ENCODE results near the gene GGCX. TPM values are rescaled to one million over a fixed set of nuclear protein-coding genes. Genes with fewer than 3 reads are reported as not detected.

The GGCX gene
- polyA plus RNA-seq, 3 donors: 24.0 to 34.4 (median 32.0) TPM

GRCh38 chr2:85529809-85530208, 31.5 kb downstream of the GGCX start:
- Mint-ChIP-seq H3K4me1 (peaks cover 21% of the 10 kb centered on the region), H3K9me3 (peaks cover 0 to 2% (median 0%) of the 10 kb centered on the region in 7 donors), H3K27me3 (ENCODE audit: low read depth in 3 of 3) (peaks cover 0 to 5% (median 2%) of the 10 kb centered on the region in 3 donors), H3K4me3 (no peak overlapping the region), H3K36me3 (peaks cover 0 to 2% of the 10 kb centered on the region in 2 donors), H3K27ac (no peak overlapping the region)
- H3K4me2 ChIP-seq (replicated peaks; ENCODE audit: extremely low read depth, low read length, poor library complexity, severe bottlenecking): no peak overlapping the region
- no peak overlapping the region for H2AFZ ChIP-seq (ENCODE audit: insufficient read depth, low read depth, low read length, poor library complexity, severe bottlenecking)
- H4K20me1 ChIP-seq (ENCODE audit: insufficient read depth, low read length): no peaks in the 10 kb centered on the region
- no peak overlapping the region for H3K9ac ChIP-seq (ENCODE audit: insufficient read depth, low read length, poor library complexity, severe bottlenecking)
- DNase-seq: no peak
- H3K4me1 ChIP-seq (ENCODE audit: control insufficient read depth in 1 of 2, insufficient read depth in 2 of 2, low read length in 2 of 2): peaks cover 12 to 17% of the 10 kb centered on the region in 2 donors
- no peak for TF ChIP-seq CTCF (IDR thresholded peaks at IDR 0.05)
- 88% methylated on average over 1 of the region's 1 CpG for WGBS (ENCODE audit: insufficient coverage)
- H3K27me3 ChIP-seq (ENCODE audit: control insufficient read depth in 2 of 2, insufficient read depth in 2 of 2, low read length in 2 of 2): no peaks in the 10 kb centered on the region
- no peaks in the 10 kb centered on the region for H3K79me2 ChIP-seq (ENCODE audit: insufficient read depth, low read length)
- no peaks in the 10 kb centered on the region for H3K9me3 ChIP-seq (replicated peaks in 1 of 2; ENCODE audit: control insufficient read depth in 1 of 2, insufficient read depth in 1 of 2, low read length in 2 of 2)
- intact Hi-C loops (cut with micrococcal nuclease): no loop called here
- H3K4me3 ChIP-seq (replicated peaks in 1 of 3; ENCODE audit: low read depth in 2 of 3, low read length in 3 of 3): no peak overlapping the region
- no peak overlapping the region for H3K27ac ChIP-seq (ENCODE audit: low read depth in 1 of 2, low read length in 2 of 2)
- H3K36me3 ChIP-seq (replicated peaks in 1 of 2; ENCODE audit: control insufficient read depth in 1 of 2, insufficient read depth in 2 of 2, low read length in 2 of 2): no peaks in the 10 kb centered on the region

GRCh38 chr2:85528355-85528754, 32.9 kb downstream of the GGCX start:
- H3K36me3 Mint-ChIP-seq: peaks cover 0 to 2% of the 10 kb centered on the region in 2 donors
- H3K36me3 ChIP-seq (replicated peaks in 1 of 2; ENCODE audit: control insufficient read depth in 1 of 2, insufficient read depth in 2 of 2, low read length in 2 of 2): no peaks in the 10 kb centered on the region
- no peak overlapping the region for H3K27ac ChIP-seq (ENCODE audit: low read depth in 1 of 2, low read length in 2 of 2)
- H2AFZ ChIP-seq (ENCODE audit: insufficient read depth, low read depth, low read length, poor library complexity, severe bottlenecking): no peak overlapping the region
- H3K9ac ChIP-seq (ENCODE audit: insufficient read depth, low read length, poor library complexity, severe bottlenecking): no peak overlapping the region
- H3K4me2 ChIP-seq (replicated peaks; ENCODE audit: extremely low read depth, low read length, poor library complexity, severe bottlenecking): no peak overlapping the region
- TF ChIP-seq CTCF (IDR thresholded peaks at IDR 0.05): no peak
- H3K27me3 Mint-ChIP-seq (ENCODE audit: low read depth in 3 of 3): peaks cover 0 to 5% (median 2%) of the 10 kb centered on the region in 3 donors
- H3K4me3 Mint-ChIP-seq: no peak overlapping the region
- H4K20me1 ChIP-seq (ENCODE audit: insufficient read depth, low read length): no peaks in the 10 kb centered on the region
- intact Hi-C loops (cut with micrococcal nuclease): no loop called here
- no peak overlapping the region for H3K4me3 ChIP-seq (replicated peaks in 1 of 3; ENCODE audit: low read depth in 2 of 3, low read length in 3 of 3)
- 100% methylated on average over 2 of the region's 2 CpGs for WGBS (ENCODE audit: insufficient coverage)
- DNase-seq: no peak
- no peaks in the 10 kb centered on the region for H3K79me2 ChIP-seq (ENCODE audit: insufficient read depth, low read length)
- peaks cover 24 to 27% of the 10 kb centered on the region in 2 donors for H3K4me1 ChIP-seq (ENCODE audit: control insufficient read depth in 1 of 2, insufficient read depth in 2 of 2, low read length in 2 of 2)
- H3K9me3 Mint-ChIP-seq: peaks cover 0 to 2% (median 0%) of the 10 kb centered on the region in 7 donors
- H3K4me1 Mint-ChIP-seq: peaks cover 26% of the 10 kb centered on the region
- H3K27ac Mint-ChIP-seq: no peak overlapping the region
- H3K9me3 ChIP-seq (replicated peaks in 1 of 2; ENCODE audit: control insufficient read depth in 1 of 2, insufficient read depth in 1 of 2, low read length in 2 of 2): no peaks in the 10 kb centered on the region
- no peaks in the 10 kb centered on the region for H3K27me3 ChIP-seq (ENCODE audit: control insufficient read depth in 2 of 2, insufficient read depth in 2 of 2, low read length in 2 of 2)

All from CD14-positive monocyte (primary cell).